Measurements from ENCODE around the gene MAP1LC3B2. TPM values are rescaled to one million over a fixed set of nuclear protein-coding genes. Genes with fewer than 3 reads are reported as not detected.

The MAP1LC3B2 gene
- polyA plus RNA-seq, 1 of the 3 experiments (the other 2 are of a cell fraction), result 0.76 TPM

- no peaks in the 10 kb centered on the region for H3K79me2 ChIP-seq (ENCODE audit: insufficient read depth)
- no peak for TF ChIP-seq EZH2phosphoT487 (IDR thresholded peaks at IDR 0.05; ENCODE audit: borderline replicate concordance, low read depth)
- TF ChIP-seq TAF1 (IDR thresholded peaks at IDR 0.05; ENCODE audit: borderline replicate concordance, low read depth, low read length), result no peak
- no peak for TF ChIP-seq ELF1 (IDR thresholded peaks at IDR 0.05)
- TF ChIP-seq ZBTB33 (IDR thresholded peaks at IDR 0.05; ENCODE audit: borderline replicate concordance, low read depth), result no peak
- TF ChIP-seq MAX (IDR thresholded peaks at IDR 0.05; ENCODE audit: low read depth), result no peak
- TF ChIP-seq SMC3 (IDR thresholded peaks at IDR 0.05; ENCODE audit: low read depth, low read length), result no peak
- H3K4me3 ChIP-seq (ENCODE audit: low read depth in 2 of 2, low read length in 1 of 2), result no peak overlapping the region
- no peaks in the 10 kb centered on the region for H3K27me3 ChIP-seq (ENCODE audit: insufficient read depth)
- no peaks in the 10 kb centered on the region for H4K20me1 ChIP-seq (ENCODE audit: insufficient read depth)
- H3K27ac ChIP-seq (ENCODE audit: low read depth in 2 of 2, low read length in 1 of 2), result no peak overlapping the region
- ChIA-PET CTCF (interaction anchor here (1.8 kb wide), 1 partner anchor 30 kb away, joined by 3 read pairs; no protein-coding TSS in a partner anchor), POLR2A (no interaction called here)
- peaks cover 8% of the 10 kb centered on the region for H3K9me3 ChIP-seq
- no peaks in the 10 kb centered on the region for H3K4me1 ChIP-seq (ENCODE audit: control insufficient read depth in 1 of 2, insufficient read depth in 2 of 2, low read depth in 1 of 2, low read length in 1 of 2)
- no peak for DNase-seq
- no peak overlapping the region for H2AFZ ChIP-seq (ENCODE audit: low read depth)
- no peaks in the 10 kb centered on the region for H3F3A ChIP-seq (replicated peaks; ENCODE audit: insufficient read depth)
- no peaks in the 10 kb centered on the region for H3K9me2 ChIP-seq
- no peak overlapping the region for H3K9ac ChIP-seq
- WGBS (ENCODE audit: low lambda C conversion rate), result 89% methylated on average over 21 of the region's 21 CpGs
- no peaks in the 10 kb centered on the region for H3K36me3 ChIP-seq (replicated peaks in 1 of 2; ENCODE audit: control insufficient read depth in 1 of 2, insufficient read depth in 2 of 2, low read length in 1 of 2)
- H3K4me2 ChIP-seq, result no peak overlapping the region
Observed at GRCh38 chr12:116558280-116559161, 660 bp upstream of the MAP1LC3B2 start.

GRCh38 chr12:116561181-116561821 is 2.1 kb downstream of the MAP1LC3B2 start:
- DNase-seq, result no peak
- H2AFZ ChIP-seq (ENCODE audit: low read depth), result no peak overlapping the region
- no peak overlapping the region for H3K4me2 ChIP-seq
- no peaks in the 10 kb centered on the region for H3F3A ChIP-seq (replicated peaks; ENCODE audit: insufficient read depth)
- H3K9ac ChIP-seq, result no peak overlapping the region
- no peaks in the 10 kb centered on the region for H3K79me2 ChIP-seq (ENCODE audit: insufficient read depth)
- peaks cover 14% of the 10 kb centered on the region for H3K9me3 ChIP-seq
- TF ChIP-seq TCF12 (IDR thresholded peaks at IDR 0.05), result no peak
- TF ChIP-seq NFIC (IDR thresholded peaks at IDR 0.05; ENCODE audit: borderline replicate concordance), result no peak
- no peak for TF ChIP-seq ELF1 (IDR thresholded peaks at IDR 0.05)
- no peak for TF ChIP-seq FOXJ3 (CRISPR knock-in tag; IDR thresholded peaks at IDR 0.05)
- TF ChIP-seq USF2 (IDR thresholded peaks at IDR 0.05; ENCODE audit: borderline replicate concordance, low read depth, low read length), result no peak
- TF ChIP-seq CTCF (IDR thresholded peaks at IDR 0.05), result no peak
- TF ChIP-seq ZBTB33 (IDR thresholded peaks at IDR 0.05; ENCODE audit: borderline replicate concordance, low read depth), result no peak
- TF ChIP-seq TEAD4 (IDR thresholded peaks at IDR 0.05; ENCODE audit: borderline replicate concordance, insufficient read depth), result no peak
- no peaks in the 10 kb centered on the region for H3K4me1 ChIP-seq (ENCODE audit: control insufficient read depth in 1 of 2, insufficient read depth in 2 of 2, low read depth in 1 of 2, low read length in 1 of 2)
- H3K27ac ChIP-seq (ENCODE audit: low read depth in 2 of 2, low read length in 1 of 2), result no peak overlapping the region
- no peaks in the 10 kb centered on the region for H3K9me2 ChIP-seq
- no peaks in the 10 kb centered on the region for H3K36me3 ChIP-seq (replicated peaks in 1 of 2; ENCODE audit: control insufficient read depth in 1 of 2, insufficient read depth in 2 of 2, low read length in 1 of 2)
- ChIA-PET POLR2A (no interaction called here), CTCF (interaction anchor here (1.4 kb wide), 1 partner anchor 39 kb away, joined by 3 read pairs; no protein-coding TSS in a partner anchor)
- no peaks in the 10 kb centered on the region for H4K20me1 ChIP-seq (ENCODE audit: insufficient read depth)
- 49% methylated on average over 3 of the region's 6 CpGs for WGBS (ENCODE audit: low lambda C conversion rate)
- H3K27me3 ChIP-seq (ENCODE audit: insufficient read depth), result no peaks in the 10 kb centered on the region
- H3K4me3 ChIP-seq (ENCODE audit: low read depth in 2 of 2, low read length in 1 of 2), result no peak overlapping the region

Data from SK-N-SH (cell line).